C4-2B (cell line): ENCODE data around the gene EBI3.
"Not testable (repeated sequence)": the region's sequence is repeated elsewhere in the genome, so short reads cannot be mapped to it uniquely, and the experiment has no call there.

Experiments used
- H3K27ac ChIP-seq: fragments of 450-650 bp; 2 replicates; pipeline ENCODE4 v1.5.1; 2017
- ZFX ChIP-seq: fragments of 450-650 bp; IDR thresholded peaks from 2 replicates; pipeline ENCODE4 v1.6.1; 2017
- TF ChIP-seq, protein P1 (sequence below): fragments of 450-650 bp; conservative IDR thresholded peaks from 2 replicates; pipeline ENCODE4 v1.5.1; 2017; ENCODE audit warnings: mild to moderate bottlenecking

The EBI3 gene

DNA sequence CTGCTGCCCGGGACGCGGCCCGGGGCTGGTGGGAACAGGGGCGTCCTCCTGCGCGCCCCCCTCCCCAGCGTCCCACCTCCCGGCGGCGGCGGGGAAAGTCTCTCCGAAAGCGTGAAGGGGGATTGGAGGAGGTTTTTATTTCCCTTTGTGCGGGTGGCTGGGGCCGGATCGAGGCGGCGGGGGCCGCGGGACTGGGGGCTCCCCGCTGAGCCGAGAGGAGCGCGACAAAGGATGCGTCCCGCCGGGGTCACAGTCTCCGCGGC, 49.9 kb downstream of the EBI3 start:
- no peak overlapping the region for H3K27ac ChIP-seq
- TF ChIP-seq ZFX, result no peak
- TF ChIP-seq, protein P1, sequence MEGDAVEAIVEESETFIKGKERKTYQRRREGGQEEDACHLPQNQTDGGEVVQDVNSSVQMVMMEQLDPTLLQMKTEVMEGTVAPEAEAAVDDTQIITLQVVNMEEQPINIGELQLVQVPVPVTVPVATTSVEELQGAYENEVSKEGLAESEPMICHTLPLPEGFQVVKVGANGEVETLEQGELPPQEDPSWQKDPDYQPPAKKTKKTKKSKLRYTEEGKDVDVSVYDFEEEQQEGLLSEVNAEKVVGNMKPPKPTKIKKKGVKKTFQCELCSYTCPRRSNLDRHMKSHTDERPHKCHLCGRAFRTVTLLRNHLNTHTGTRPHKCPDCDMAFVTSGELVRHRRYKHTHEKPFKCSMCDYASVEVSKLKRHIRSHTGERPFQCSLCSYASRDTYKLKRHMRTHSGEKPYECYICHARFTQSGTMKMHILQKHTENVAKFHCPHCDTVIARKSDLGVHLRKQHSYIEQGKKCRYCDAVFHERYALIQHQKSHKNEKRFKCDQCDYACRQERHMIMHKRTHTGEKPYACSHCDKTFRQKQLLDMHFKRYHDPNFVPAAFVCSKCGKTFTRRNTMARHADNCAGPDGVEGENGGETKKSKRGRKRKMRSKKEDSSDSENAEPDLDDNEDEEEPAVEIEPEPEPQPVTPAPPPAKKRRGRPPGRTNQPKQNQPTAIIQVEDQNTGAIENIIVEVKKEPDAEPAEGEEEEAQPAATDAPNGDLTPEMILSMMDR, result no peak

DNA sequence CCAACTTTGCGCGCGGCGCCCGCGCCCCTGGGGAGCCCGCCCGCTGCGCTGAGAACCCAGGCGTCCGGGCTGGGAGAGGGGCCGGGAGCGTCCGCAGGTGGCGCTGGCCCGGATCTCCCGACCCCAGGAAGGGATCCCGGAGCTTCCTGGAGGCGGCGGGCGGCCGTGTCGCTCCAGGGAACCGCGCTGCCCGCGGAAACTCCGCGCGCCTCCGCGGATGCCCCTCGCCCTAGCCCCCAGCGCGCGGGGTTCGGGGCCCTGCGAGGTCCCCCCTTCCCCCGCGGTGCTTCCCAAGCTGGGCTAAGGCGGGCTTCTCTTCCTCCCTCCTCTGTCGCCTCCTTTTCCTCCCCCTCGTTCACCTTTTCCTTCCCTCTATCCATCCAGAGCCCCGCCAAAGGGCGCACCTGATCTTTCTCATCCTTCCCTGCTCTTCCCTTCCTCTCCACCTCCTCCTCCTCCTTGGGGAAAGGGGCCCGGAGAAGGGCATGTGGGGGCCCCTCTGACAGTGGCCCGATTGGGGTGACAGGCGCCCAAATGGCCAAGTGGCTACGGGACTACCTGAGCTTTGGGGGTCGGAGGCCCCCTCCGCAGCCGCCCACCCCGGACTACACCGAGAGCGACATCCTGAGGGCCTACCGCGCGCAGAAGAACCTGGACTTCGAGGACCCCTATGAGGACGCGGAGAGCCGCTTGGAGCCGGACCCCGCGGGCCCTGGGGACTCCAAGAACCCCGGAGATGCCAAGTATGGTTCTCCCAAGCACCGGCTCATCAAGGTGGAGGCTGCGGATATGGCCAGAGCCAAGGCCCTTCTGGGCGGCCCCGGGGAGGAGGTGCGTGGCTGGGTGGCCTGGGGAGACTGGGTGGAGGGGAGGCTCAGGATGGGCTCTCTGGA, 50.5 kb downstream of the EBI3 start:
- no peak overlapping the region for H3K27ac ChIP-seq
- no peak for TF ChIP-seq ZFX
- TF ChIP-seq, protein P1, result no peak

DNA sequence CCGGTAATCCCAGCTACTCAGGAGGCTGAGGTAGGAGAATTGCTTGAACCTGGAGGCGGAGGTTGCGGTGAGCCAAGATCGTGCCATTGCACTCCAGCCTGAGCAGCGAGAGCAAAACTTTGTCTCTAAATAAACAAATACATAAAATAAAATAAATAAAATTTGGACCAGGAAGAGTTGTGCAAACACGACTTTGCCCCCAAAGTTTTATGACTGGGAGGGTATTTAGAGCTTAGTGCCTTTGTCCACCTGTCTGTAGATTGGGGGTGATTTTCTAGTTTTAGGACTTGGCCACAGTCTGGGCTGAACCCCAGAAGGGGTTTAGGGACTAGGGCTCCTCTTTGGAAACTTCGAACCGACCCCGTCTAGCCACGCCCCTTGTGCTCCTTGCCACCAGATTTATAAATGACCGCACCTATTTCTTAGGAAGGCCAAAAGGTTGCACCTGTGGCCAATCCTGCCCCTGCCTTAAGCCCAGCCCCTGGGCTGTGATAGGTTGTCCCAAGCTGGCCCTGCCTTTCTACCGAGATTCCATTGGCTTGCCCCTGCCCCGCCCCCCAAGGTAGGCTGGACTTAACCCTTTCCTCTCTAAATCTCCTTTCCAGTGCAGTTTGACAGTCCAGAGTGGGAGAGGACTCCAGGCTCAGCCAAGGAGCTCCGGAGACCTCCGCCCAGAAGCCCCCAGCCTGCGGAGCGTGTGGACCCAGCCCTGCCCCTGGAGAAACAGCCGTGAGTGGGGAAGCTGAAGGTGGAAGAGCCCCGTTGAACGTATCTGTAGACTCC, 55.0 kb downstream of the EBI3 start:
- H3K27ac ChIP-seq, result no peak overlapping the region

DNA sequence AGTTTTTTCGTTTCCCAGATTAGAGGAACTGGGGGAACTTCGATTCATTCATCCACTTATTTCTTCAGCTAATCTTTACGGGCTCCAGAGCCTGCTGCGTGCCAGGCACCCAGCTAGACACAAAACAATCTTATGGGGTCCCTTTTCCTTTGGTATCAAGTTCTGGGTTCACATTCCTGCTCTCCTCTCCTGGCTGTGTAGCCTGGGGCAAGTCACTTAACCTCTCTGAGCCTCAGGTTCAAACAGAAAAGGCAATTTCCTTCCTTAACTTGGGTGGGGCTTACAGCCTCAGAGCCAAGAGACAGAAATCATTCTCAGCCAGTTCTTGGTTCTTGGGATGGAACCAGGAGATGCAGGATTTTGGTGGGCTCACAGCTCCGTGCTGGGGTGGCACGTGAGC, 55.7 kb downstream of the EBI3 start:
- H3K27ac ChIP-seq, result no peak overlapping the region
- no peak for TF ChIP-seq ZFX
- TF ChIP-seq, protein P1, result no peak

More for the DNA sequence above, 55.0 kb downstream of the EBI3 start:
- TF ChIP-seq, protein P1, result no peak
- TF ChIP-seq ZFX, result no peak

DNA sequence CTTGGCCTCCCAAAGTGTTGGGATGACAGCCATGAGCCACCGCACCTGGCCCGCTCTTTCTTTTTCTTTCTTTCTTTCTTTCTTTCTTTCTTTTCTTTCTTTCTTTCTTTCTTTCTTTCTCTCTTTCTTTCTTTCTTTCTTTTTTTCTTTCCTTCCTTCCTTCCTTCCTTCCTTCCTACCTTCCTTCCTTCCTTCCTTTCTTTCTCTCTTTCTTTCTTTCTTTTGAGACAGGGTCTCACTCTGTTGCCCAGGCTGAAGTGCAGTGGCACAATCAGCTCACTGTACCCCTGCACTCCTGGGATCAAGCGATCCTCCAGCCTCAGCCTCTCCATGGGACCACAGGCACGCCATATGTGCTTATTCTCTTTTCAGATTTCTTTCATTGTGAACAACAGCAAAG, 56.8 kb downstream of the EBI3 start:
- not testable (repeated sequence) for H3K27ac ChIP-seq
